ENCODE results near the gene CDSN.

Gene CDSN

GRCh38 chr6:31114970-31115849, 5.0 kb downstream of the CDSN start:
- DNase-seq, result peak; percentile 35

GRCh38 chr6:31114541-31114878, 5.7 kb downstream of the CDSN start, which contains the start of gene PSORS1C1:
Gene PSORS1C1, plus strand, starts transcription at chr6:31114800. Its CDS starts 14,833 bp downstream, at chr6:31129633.
- no peak for DNase-seq

- DNase-seq, result no peak
Measured at GRCh38 chr6:31113861-31114540, 6.2 kb downstream of the CDSN start.

DNA sequence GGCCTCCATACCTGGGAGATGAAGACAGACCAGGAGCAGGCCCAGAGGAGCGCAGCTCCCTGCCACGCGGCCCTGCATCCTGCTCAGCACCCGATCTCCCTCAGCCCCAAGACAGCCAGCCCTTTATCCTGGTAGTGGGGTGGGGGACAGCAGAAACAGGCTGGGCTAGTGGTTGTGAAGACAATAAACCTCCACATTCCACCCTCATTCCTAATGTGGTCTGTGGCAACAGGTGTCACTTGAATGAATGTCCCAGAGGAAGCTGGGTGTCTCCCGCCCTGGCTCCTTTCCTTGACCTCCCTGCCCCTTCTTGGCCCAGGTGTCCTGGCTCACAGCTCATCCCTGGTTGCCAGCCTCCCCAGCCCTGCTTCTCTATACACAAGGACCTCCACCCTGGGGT, 7.8 kb downstream of the CDSN start, which contains the start of gene C6orf15:
TSS of gene C6orf15 (minus strand) at position 98 of the 400 bp plus-strand sequence. CDS start at position 78, 20 bp downstream.
- DNase-seq, result no peak

- no peak for DNase-seq
Measured at GRCh38 chr6:31111712-31112111, 8.5 kb downstream of the CDSN start.

DNA sequence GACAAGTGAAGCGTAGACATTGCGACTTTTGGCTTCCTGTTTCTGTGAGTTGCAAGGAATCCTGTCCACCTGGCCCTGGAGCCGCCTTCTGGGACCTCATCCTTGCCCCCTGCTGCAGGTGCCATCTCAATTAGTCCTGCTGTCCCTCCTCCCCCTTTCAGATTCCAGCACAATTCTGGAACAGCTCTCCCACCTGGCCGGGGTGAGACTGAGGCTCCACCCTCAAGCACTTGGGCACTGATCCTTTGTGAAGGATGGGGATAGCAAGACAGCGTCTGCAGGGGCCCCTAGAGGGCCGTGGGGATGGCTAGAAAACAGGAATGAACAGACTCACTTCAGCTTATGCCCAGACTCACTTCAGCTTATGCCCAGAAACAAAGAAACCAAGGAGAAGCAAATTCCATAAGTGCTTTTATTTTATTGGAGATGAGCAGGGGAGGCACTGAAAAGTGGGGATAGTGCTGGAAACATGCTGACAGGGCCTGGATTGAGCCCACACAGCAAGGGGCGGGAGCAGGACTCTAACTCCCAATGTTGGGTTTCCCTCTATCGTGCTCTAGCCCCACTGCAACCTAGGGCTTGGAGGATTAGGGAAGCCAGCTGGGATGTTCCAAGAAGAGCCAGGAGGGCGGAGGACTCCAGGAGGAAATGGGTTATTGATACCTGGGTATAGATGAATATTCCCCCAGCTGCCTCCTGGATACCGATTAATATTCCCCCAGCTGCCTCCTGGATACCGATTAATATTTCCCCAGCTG, 9.2 kb downstream of the CDSN start:
- no peak for DNase-seq

DNA sequence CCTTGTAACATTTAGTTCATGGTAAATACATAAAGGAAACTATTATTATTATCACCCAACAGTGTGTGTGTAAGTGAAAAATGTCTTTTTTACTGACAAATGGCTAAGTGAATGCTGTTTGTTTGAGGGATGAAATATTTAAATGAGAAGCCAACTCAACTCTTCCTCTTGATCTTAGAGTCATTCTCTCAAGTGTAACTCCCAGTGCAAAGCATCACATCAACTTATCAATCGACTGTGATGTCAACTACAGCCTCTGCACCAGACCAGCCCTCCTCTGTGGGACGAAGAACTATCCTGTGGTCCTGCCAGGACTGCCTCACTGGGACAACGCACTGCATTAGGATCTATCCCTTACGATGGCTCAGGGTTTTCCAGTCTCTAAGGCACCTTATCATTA, 13.2 kb downstream of the CDSN start:
- DNase-seq, result no peak

DNA sequence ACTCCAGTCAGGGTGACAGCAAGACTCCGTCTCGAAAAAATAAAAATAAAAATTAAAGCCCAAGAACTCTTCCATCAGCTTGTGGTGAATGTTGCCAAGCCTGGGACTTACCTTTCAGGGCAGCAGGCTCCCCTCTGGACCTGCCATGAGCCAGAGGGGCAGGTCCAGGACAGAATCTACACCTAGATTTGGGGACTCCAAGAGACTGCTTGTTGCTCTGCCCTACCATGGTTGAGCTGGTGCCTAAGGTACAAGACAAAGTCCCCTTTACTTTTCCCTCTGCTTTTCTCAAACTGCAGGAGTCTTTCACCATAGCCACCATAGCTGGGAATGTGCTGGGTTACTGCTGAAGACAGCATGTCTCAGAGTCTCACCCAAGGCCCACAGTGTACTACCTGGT, 17.1 kb downstream of the CDSN start:
- no peak for DNase-seq

DNA sequence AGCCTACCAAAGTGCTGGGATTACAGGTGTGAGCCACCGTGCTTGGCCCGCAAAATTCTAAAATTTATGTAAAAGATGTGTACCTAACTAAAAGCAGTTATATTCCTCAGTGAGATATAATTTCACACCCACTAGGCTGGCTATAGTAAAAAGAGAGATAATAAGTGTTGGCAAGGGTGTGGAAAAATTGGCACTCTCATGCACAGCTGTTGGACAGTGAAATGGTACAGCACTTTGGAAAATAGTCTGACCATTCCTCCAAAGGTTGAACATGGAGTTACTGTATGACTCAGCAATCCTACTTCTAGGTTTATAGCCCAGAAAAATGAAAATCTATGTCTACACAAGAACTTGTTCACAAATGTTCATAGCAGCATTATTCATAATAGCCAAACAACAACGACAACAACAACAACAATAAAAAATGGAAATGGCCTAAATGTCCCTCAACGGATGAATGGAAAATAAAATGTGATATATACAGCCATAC, 21.8 kb downstream of the CDSN start:
- no peak for DNase-seq

DNA sequence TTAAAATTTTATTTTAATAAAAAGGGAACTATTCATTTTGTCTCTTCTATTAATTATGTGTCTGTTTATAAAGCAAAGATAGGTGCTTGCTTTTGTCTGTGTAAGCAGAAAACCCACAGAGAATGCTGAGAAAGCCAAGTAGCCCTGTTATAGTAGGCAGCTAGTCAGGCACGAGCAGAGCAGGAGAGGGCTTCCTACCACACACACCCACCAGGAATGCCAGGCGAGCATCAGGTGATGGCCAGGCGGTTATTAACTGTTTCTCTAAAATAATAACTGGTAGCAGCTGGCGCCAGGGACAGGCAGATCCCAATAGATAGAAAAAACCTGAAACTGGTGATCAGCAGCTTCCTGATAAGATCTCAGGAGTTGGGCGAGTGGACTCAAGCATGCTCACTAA, 23.6 kb downstream of the CDSN start:
- DNase-seq, result no peak

DNA sequence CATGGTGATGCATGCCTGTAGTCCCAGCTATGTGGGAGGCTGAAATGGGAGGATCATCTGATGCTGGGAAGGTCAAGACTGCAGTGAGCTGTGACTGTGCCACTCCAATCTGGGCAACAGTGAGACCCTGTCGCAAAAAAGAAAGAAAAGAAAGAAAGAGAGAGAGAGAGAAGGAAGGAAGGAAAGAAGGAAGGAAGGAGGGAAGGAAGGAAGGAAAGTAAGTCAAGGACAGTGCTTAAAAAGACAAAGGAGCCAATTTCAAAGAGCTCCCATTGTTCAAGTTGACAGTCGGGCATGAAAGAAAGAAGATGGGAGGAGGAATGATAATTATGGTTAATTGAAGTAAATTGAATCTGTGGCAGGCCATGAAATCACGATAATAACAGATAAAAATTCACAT, 24.0 kb downstream of the CDSN start:
- no peak for DNase-seq

DNA sequence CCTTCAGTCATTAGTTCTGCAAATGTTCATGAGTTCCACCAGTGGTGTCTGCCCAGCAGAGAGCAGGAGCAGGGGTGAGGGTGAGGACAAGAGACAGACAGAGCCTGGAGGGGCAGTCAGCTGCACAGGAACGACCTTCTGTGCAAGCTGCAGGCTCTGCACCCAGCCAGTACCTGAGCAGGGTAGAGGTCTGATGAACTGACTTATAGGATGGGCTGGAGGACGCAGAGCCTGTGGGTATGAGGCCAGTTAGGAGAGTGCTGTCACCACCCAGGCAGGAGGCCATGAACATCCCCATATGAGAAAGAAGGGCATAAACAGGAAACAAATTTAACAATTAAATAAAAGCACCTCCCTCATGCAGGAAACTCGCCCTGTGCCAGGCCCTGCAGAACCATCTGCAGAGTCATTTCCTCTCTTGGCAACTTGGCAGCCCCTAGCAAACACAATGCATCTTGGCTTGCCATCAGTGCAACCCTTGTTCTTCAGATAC, 25.8 kb downstream of the CDSN start:
- peak; percentile 46 for DNase-seq

DNA sequence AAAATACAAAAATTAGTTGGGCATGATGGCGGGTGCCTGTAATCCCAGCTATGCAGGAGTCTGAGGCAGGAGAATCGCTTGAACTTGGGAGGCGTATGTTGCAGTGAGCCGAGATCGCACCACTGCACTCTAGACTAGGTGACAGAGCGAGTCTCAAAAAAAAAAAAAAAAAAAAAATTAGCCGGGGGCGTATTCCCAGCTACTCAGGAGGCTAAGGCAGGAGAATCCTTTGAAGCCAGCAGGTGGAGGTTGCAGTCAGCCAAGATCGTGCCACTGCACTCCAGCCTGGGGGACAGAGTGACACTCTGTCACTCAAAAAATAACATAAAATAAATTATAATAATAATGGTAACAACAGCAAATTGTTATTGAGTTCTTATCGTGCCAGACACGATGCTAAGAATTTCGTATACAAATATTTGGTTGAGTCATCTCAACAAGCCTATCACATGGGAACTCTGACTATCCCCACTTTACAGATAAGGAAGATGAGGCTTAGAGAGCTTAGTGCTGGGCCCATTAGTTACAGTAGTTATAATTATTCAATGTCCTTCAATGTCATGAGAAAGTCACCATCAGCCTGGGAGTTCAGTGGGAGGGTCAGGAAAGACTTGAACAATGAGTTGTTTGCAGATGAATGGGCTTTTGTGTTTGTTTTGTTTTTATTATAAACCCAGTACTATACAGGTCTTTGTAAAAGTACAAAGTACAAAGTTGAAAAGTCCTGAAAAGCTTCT, 27.3 kb downstream of the CDSN start:
- no peak for DNase-seq

DNA sequence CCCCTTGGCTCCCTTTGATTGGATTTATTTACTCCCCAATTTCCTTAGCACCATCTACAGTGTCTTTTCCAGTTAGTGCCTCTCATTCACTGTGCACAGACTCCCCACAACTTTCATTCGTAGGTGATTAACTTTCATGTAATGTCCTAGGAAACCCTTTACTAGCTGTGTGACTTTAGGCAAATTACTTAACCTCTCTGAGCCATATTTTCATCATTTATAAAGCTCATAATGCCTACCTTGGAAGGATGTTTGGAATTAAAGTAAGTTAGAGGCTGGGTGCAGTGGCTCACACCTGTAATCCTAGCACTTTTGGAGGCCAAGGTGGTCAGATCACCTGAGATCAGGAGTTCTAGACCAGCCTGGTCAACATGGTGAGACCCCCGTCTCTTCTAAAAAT, 28.0 kb downstream of the CDSN start:
- DNase-seq, result no peak

- no peak for DNase-seq
Measured at GRCh38 chr6:31091680-31092079, 28.6 kb downstream of the CDSN start.

GRCh38 chr6:31090973-31091364, 29.3 kb downstream of the CDSN start:
- DNase-seq, result no peak

GRCh38 chr6:31090275-31090972, 29.8 kb downstream of the CDSN start:
- DNase-seq, result no peak

GRCh38 chr6:31087494-31088089, 32.7 kb downstream of the CDSN start:
- DNase-seq, result peak; percentile 85

- no peak for DNase-seq
Measured at GRCh38 chr6:31086788-31087440, 33.3 kb downstream of the CDSN start.

DNA sequence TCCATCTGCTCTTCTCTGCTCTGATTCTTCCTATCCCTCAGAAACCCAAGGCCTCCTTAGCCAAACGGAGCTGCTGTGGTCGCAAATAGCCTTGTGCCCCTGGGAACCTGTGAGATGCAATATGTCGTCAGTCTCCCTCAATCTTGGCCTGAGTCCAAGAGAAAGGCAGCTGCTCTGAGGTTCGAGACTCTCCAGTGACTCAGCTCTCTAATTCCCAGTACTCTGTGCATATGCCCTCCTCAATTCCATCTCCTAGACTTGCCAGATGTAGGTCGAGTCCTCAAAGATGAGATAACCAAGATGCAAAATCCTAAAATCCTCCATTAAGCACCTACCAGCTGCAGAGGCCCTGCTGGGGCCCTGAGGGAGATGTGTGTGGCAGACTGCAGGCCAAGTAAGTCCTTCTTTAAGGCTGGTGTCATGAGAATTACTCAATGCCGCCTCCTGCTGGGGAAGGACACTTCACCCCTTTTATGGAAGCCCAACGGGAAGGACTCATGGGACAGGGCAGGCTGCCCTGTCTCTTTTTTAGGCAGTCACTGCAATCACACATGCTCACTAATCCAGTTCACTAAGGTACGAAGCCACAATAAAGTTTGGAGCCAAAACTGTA, 36.4 kb downstream of the CDSN start:
- peak; percentile 47 for DNase-seq

Measured in CD4-positive, alpha-beta T cell treated with Interleukin-10 for 1 hour (primary cell).